GM12872 (cell line): ENCODE measurements around the gene DOP1B.

Experiments
- CTCF ChIP-seq: IDR thresholded peaks from 3 replicates; pipeline ENCODE4 v1.5.1; 2011; ENCODE audit warnings: low read depth, mild to moderate bottlenecking, low read length, moderate library complexity; ENCODE audit not compliant: insufficient read depth

The DOP1B gene

GRCh38 chr21:36162631-36163030 lies 6.0 kb downstream of the DOP1B start:
- TF ChIP-seq CTCF, result no peak

GRCh38 chr21:36163750-36164741 lies 7.4 kb downstream of the DOP1B start:
- TF ChIP-seq CTCF, result no peak

GRCh38 chr21:36165356-36165755 lies 8.7 kb downstream of the DOP1B start:
- TF ChIP-seq CTCF, result no peak

- no peak for TF ChIP-seq CTCF
These were observed 10.1 kb downstream of the DOP1B start for GRCh38 chr21:36166705-36167104.

GRCh38 chr21:36167541-36167940 lies 10.9 kb downstream of the DOP1B start:
- TF ChIP-seq CTCF, result no peak

- TF ChIP-seq CTCF, result peak; percentile 37; the same call in 1 of the 3 replicates
These were observed 13.0 kb downstream of the DOP1B start for GRCh38 chr21:36169470-36170128.

- no peak for TF ChIP-seq CTCF
These were observed 14.2 kb downstream of the DOP1B start for GRCh38 chr21:36170823-36171222.
